ENCODE data around the gene DSCAML1. TPM values are rescaled to one million over a fixed set of nuclear protein-coding genes. Genes with fewer than 3 reads are reported as not detected.

Gene DSCAML1
- total RNA-seq, 6 donors from 2014 or later = 0.30 to 3.1 (median 1.3) TPM

GRCh38 chr11:117626576-117626975 is 170.4 kb downstream of the DSCAML1 start:
- H3K9me3 ChIP-seq = peaks cover 0 to 1% (median 0%) of the 10 kb centered on the region in 4 donors
- no peaks in the 10 kb centered on the region for H3K27me3 ChIP-seq
- H3K4me1 ChIP-seq = no peaks in the 10 kb centered on the region
- no peak for TF ChIP-seq POLR2A (IDR thresholded peaks at IDR 0.05)
- no peaks in the 10 kb centered on the region for H3K36me3 ChIP-seq
- DNase-seq (no peak), ATAC-seq (ENCODE audit: low FRiP score in 2 of 2) (no peak)
- 86 to 98% methylated on average over 9 of the region's 9 CpGs for WGBS, 2 donors
- H3K4me3 ChIP-seq = no peak overlapping the region
- H3K27ac ChIP-seq = no peak overlapping the region

- WGBS, 2 donors = 59 to 76% methylated on average over 4 of the region's 4 CpGs
- DNase-seq (no peak), ATAC-seq (ENCODE audit: low FRiP score in 2 of 2) (no peak)
- TF ChIP-seq POLR2A (IDR thresholded peaks at IDR 0.05) = no peak
- H3K4me3 ChIP-seq = no peak overlapping the region
- H3K9me3 ChIP-seq = peaks cover 0 to 4% (median 0%) of the 10 kb centered on the region in 4 donors
- H3K27me3 ChIP-seq = no peaks in the 10 kb centered on the region
- H3K27ac ChIP-seq = no peak overlapping the region
- no peaks in the 10 kb centered on the region for H3K36me3 ChIP-seq
- H3K4me1 ChIP-seq = no peaks in the 10 kb centered on the region
These were observed 171.8 kb downstream of the DSCAML1 start for GRCh38 chr11:117625237-117625636.

- no peak for DNase-seq
- no peak for TF ChIP-seq POLR2AphosphoS5 (IDR thresholded peaks at IDR 0.05)
- no peak for TF ChIP-seq CTCF (IDR thresholded peaks at IDR 0.05)
- TF ChIP-seq POLR2A (IDR thresholded peaks at IDR 0.05) = no peak
- no peak for TF ChIP-seq EP300 (IDR thresholded peaks at IDR 0.05)
- ATAC-seq (ENCODE audit: low FRiP score in 2 of 2) = no peak
- Histone ChIP-seq H3K9me3 (peaks cover 0 to 4% (median 0%) of the 10 kb centered on the region in 4 donors), H3K4me1 (no peaks in the 10 kb centered on the region), H3K36me3 (no peaks in the 10 kb centered on the region), H3K27ac (no peak overlapping the region), H3K27me3 (no peaks in the 10 kb centered on the region), H3K4me3 (no peak overlapping the region)
- 84 to 87% methylated on average over 2 of the region's 2 CpGs for WGBS, 2 donors
These were observed 173.2 kb downstream of the DSCAML1 start for GRCh38 chr11:117623831-117624271.

GRCh38 chr11:117621226-117621625 is 175.8 kb downstream of the DSCAML1 start:
- Histone ChIP-seq H3K4me1 (no peaks in the 10 kb centered on the region), H3K36me3 (no peaks in the 10 kb centered on the region), H3K27ac (no peak overlapping the region), H3K9me3 (peaks cover 0 to 4% (median 0%) of the 10 kb centered on the region in 4 donors), H3K27me3 (no peaks in the 10 kb centered on the region), H3K4me3 (no peak overlapping the region)
- ATAC-seq (ENCODE audit: low FRiP score in 2 of 2) = no peak
- DNase-seq = no peak
- TF ChIP-seq POLR2AphosphoS5 (IDR thresholded peaks at IDR 0.05) = no peak
- peak in 2 of 6 experiments; percentile 22 for TF ChIP-seq CTCF (IDR thresholded peaks at IDR 0.05)

GRCh38 chr11:117620659-117621058 is 176.4 kb downstream of the DSCAML1 start:
- Histone ChIP-seq H3K9me3 (peaks cover 0 to 4% (median 0%) of the 10 kb centered on the region in 4 donors), H3K4me1 (no peaks in the 10 kb centered on the region), H3K27me3 (no peaks in the 10 kb centered on the region), H3K36me3 (no peaks in the 10 kb centered on the region), H3K27ac (no peak overlapping the region), H3K4me3 (no peak overlapping the region)
- WGBS, 2 donors = 96 to 97% methylated on average over 1 of the region's 1 CpG
- no peak for DNase-seq
- TF ChIP-seq EP300 (IDR thresholded peaks at IDR 0.05) (no peak), CTCF (IDR thresholded peaks at IDR 0.05) (no peak), POLR2AphosphoS5 (IDR thresholded peaks at IDR 0.05) (no peak), POLR2A (IDR thresholded peaks at IDR 0.05) (no peak)
- no peak for ATAC-seq (ENCODE audit: low FRiP score in 2 of 2)

- 39 to 53% methylated on average over 4 of the region's 4 CpGs for WGBS, 2 donors
- TF ChIP-seq CTCF (IDR thresholded peaks at IDR 0.05) (no peak), POLR2AphosphoS5 (IDR thresholded peaks at IDR 0.05) (no peak), EP300 (IDR thresholded peaks at IDR 0.05) (no peak), POLR2A (IDR thresholded peaks at IDR 0.05) (no peak)
- no peaks in the 10 kb centered on the region for H3K36me3 ChIP-seq
These were observed 176.9 kb downstream of the DSCAML1 start for GRCh38 chr11:117620086-117620485.

More at GRCh38 chr11:117620086-117620485, 176.9 kb downstream of the DSCAML1 start:
- Histone ChIP-seq H3K27me3 (no peaks in the 10 kb centered on the region), H3K9me3 (peaks cover 0 to 4% (median 0%) of the 10 kb centered on the region in 4 donors), H3K4me1 (no peaks in the 10 kb centered on the region), H3K4me3 (no peak overlapping the region), H3K27ac (no peak overlapping the region)
- DNase-seq (no peak), ATAC-seq (ENCODE audit: low FRiP score in 2 of 2) (no peak)

All from upper lobe of left lung (tissue), 6 donors.